GM21619 (cell line): ENCODE results near the gene FMO4.
"Not testable (repeated sequence)": the region's sequence is repeated elsewhere in the genome, so short reads cannot be mapped to it uniquely, and the experiment has no call there.

Experiments used
- ATAC-seq: cut with Tn5 transposase; IDR thresholded peaks from one replicate; pipeline ENCODE4 v1.9.1; 2021; ENCODE audit not compliant: unreplicated experiment

The FMO4 gene

DNA sequence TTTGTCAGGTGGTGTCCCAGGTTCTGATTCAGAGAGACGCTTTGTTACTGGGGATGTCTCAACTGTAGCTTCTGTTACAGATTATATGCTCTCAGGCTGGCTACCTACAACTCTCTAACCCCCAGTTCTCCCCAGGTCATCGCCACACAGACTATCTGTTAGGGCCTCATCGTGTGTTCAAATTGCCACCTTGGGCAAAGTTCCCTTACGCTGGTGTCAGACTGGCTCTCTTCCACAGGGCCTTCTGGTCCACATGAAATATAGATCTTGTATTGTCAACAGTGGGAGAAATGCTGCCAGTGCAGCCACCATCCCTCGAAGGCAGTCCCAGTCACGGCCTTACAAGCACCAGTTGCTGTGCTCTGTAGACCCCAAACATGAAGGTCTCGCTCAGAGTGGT is 15.3 kb downstream of the FMO4 start:
- no peak for ATAC-seq

DNA sequence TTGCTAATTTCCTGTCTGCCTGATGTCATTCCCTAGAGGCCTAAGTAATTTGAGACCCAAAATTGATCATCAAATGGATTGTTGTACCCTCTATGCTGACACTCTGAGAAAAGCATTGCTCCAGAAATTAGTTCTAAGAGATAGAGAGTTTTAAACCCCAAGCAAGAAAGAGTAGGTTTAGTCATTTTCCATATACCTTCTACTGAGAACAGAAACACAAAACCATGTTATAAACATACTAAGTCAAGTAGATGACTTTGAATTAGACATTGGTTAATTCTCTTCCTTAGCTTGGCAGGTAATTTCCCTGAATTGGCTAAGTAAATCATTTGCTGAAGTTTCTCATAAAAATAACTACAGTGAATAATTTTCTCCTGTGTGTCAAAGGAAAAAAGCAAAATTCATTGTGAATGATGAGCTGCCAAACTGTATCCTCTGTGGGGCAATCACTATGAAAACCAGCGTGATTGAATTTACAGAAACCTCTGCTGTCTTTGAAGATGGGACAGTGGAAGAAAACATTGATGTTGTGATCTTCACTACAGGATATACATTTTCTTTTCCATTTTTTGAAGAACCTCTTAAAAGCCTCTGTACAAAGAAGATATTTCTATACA is 20.1 kb downstream of the FMO4 start:
- no peak for ATAC-seq

DNA sequence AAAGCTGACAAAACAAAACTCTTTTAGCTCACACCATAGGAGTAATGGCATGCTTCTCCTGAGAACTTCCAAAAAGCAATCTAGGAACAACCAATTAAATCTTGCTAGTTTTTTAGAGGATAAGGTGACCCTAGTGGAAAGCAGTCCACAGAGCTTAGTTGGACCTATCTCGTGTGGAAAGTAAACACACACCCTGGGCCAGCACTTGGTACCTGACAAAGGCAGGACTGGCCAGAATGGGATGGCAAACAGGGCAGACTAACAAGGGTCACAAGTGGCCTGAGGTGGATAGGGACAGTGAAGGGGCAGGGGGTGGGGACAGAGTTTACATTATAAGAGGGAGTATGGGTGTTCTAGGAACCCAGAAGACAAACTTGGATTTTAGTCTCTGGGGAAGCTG is 22.0 kb downstream of the FMO4 start:
- no peak for ATAC-seq

DNA sequence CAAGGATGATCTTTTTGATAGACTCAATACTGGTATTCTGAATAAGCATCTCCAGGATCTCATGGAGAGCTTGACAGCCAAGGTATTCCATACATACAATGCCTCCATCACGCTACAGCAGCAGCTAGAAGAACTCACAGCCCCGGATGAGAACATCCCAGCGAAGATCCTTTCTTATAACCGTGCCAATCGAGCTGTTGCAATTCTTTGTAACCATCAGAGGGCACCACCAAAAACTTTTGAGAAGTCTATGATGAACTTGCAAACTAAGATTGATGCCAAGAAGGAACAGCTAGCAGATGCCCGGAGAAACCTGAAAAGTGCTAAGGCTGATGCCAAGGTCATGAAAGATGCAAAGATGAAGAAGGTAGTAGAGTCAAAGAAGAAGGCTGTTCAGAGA is 25.4 kb downstream of the FMO4 start:
- ATAC-seq, result not testable (repeated sequence)

DNA sequence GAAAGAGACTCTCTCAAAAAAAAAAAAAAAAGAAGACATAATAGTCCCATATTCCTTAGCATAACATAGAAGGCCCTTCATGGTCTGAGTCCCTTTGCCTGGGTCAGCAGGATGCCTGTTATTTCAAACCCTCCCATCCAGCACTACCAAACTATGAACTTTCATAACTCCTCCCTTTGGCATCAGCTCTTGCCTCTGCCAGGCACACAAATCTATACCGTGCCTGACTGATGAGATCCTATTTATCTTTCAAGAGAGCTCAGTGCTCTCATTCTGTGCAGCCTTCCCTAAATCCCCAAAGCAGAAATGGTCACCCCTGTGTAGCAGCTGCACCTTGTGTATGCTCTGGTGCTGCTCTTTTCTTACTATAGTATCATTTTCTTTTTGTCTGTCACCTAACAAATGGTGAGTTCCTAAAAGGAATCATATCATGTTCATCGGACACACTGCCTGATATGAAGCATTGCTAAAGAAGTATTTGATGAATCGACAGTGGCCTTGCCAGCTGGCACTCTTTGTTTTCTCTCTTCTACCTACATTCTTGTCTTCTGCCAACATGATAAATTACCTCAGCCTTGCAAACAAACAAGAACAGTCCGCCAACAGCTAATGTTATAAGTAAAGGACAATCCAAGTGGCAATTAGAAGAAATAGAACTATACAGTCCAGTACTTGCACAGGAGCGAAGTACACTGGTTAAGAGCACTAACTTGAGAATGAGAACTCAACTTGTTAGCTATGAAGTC is 29.9 kb downstream of the FMO4 start:
- ATAC-seq, result no peak

DNA sequence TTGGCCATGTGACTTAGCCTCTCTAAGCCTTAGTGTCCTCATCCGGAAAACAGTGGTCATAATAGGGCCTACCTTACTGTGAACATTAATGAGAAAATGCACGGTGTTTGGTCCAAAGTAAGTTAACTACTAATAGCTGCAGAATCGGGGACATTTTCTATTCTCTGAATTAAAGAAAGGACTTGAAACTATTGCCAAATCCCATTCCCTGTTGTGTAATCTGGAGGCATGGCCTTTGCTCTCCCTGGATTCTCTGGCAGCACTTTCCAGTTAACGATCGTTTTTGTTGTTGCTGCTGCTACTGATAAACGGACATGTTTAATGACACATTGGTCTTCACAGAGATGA is 30.5 kb downstream of the FMO4 start:
- no peak for ATAC-seq

DNA sequence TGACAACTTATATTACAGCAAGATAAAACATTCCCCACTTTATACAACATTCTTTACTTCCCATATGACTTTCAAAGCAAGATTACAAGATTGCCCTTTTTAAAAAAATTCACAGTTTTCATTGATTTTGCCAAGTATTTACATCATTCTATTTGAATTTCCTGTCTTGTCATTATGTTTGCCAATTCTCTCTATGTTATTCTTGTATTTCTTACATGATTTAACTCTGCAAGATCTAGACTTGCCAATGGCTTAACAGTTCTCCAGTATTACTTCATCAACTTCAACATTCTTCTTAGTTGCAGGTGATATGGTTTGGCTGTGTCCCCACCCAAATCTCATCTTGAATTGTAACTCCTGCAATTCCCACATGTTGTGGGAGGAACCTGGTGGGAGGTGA is 31.6 kb downstream of the FMO4 start:
- ATAC-seq, result no peak

DNA sequence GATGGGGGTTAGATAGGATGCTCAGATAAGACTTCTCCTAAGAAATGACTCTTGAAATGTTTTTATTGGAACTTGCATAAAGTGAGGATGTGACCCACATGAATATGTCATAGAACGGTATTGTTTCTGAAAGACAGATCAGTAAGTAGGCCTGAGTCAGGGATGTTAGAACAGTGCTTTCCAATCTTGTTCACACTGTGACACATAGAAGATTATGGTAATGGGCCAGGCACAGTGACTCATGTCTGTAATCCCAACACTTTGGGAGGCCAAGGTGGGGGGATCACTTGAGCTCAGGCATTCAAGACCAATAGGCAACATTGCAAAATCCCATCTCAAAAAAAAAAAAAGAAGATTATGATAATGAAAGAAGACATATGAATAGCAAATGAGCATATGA is 32.9 kb downstream of the FMO4 start:
- ATAC-seq, result no peak

DNA sequence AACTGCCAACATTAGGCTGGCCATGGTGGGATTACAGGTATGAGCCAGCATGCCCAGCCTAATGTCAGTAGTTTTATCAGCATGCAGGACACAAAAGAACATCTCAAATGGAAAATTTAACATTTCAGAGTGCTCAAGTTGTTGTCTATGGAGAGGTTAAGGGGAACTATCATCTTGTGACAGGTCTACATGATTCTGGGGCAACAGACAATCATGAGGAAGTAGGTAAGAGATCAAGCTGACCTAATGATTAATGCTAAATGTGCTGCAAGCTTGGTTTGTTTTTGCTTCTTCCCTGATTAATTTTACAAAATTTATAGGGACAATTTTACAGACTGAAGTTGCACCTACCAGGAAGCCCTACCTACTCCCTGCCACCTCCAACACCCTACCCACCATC is 36.6 kb downstream of the FMO4 start:
- ATAC-seq, result no peak

DNA sequence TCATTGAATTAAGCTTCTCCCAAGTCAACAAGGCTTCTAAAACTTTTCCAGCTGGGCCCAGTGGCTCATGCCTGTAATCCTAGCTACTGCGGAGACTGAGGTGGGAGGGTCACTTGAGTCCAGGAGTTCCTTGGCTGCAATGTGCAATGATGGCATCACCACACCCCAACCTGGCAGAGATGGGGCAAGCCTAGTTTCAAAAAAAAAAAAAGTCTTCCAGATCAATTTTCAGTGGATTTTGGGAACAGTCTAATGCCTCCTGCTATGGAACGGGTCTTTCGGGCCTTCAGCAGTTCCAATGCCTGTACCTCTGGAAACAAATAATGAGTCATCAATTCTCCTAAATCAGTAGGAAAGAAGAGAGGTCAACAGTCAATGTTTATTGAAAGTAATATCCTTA is 38.0 kb downstream of the FMO4 start:
- ATAC-seq, result no peak

DNA sequence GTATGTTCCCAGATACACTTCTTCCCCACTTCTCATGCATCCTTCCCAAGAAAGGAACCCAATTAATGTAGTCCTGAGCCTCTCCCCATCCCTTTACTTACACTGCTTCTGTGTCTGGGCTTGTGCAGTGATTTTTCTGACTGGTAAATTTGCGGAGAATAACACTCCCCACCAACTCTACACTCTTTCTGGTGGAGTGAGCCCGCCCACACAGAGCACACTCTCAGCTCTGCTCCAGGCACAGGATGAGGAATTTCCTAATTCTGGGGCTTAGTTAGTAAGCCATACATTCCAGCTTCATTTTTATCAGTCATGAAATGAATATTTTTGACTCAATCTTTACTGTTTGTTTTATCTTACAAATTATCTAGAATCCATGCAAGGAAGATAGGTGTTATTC is 38.6 kb downstream of the FMO4 start:
- ATAC-seq, result no peak

DNA sequence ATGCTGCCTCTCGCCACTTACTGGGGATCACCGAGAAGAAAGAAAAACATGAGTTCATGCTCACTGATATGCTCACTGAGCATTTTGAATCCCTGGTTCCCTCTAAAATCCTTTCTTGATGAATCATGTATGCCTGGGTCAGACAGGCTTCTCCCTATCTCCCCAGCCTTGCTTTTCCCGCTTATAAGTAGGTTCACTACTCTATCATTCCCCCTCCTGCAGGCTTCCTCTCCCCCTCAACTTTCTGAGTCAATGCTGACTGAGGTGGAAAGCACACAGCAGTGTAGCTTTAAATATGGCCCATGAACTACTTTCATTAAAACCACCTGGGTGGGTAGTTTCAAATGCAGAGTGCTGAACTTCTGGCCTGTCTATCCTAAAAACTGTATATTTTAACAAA is 41.7 kb downstream of the FMO4 start:
- no peak for ATAC-seq

DNA sequence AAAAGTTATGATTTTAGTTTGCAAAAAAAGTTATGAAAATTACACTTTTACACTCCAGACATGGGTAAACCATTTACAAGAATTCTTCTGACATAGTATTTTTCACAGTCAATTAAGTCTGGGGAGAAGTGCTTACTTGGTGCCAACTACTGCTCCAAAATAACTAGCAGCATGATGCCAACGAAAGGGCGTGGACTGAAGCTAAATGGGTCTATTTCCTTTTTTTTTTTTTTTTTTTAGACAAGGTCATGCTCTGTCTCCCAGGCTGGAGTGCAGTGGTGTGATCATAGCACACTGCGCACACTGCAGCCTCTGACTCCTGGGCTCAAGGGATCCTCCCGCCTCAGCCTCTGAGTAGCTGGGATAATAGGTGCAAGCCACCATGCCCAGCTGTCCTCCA is 43.2 kb downstream of the FMO4 start:
- no peak for ATAC-seq

DNA sequence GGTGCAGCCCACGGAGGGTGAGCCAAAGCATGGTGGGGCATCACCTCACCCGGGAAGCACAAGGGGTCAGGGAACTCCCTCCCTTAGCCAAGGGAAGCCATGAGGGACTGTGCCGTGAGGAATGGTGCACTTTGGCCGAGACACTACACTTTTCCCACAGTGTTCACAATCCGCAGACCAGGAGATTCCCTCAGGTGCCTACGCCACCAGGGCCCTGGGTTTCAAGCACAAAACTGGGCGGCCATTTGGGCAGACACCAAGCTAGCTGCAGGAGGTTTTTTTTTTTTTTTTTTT is 45.3 kb downstream of the FMO4 start:
- not testable (repeated sequence) for ATAC-seq

DNA sequence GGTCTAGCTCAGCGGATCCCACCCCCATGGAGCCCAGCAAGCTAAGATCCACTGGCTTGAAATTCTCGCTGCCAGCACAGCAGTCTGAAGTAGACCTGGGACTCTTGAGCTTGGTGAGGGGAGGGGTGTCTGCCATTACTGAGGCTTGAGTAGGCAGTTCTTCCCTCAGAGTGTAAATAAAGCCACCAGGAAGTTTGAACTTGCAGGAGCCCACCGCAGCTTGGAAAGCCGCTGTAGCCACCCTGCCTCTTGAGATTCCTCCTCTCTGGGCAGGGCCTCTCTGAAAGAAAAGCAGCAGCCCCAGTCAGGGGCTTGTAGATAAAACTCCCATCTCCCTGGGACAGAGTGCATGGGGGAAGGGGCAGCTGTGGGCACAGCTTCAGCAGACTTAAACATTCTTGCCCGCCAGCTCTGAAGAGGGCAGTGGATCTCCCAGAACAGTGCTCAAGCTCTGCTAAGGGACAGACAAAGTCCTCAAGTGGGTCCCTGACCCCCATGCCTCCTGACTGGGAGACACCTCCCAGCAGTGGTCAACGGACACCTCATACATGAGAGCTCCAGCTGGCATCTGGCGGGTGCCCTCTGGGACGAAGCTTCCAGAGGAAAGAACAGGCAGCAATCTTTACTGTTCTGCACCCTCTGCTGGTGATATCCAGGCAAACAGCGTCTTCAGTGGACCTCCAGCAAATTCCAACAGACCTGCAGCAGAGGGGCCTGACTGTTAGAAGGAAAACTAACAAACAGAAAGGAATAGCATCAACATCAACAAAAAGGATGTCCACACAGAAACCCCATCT is 45.9 kb downstream of the FMO4 start:
- not testable (repeated sequence) for ATAC-seq

DNA sequence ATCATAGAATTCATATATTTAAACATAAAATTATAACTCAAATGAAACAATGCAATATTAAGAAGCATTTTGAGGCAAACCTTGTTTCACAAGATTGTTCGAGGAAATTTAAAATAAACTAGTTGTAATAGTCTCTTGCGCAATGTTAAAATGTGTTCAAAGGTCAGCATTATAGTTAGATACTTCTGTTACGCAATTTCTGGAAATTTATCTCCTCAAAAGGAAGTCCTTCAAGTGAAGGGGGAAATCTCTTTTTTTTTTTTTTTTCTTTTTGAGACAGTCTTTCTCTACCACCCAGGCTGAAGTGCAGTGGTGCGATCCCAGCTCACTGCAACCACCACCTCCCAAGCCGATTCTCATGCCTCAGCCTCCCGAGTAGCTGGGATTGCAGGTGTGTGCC is 52.1 kb downstream of the FMO4 start:
- ATAC-seq, result no peak

DNA sequence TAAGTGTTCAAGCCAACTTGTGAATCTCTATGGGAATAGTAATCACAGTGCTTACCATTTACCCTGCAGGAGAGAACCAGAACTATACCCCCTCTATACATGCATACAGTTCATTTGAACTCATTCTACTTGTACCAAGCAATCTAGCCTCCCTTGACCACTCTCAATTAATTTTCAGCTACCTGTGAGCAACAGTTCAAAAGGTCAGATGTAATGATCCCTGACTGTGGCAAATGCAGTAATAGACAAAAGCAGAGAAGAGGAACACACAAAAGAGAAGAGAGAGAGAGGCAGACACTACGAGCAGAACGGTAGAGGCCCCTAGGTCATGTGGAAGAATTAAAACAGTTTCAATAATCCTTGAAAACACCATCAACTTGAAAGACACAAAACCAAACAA is 52.8 kb downstream of the FMO4 start:
- ATAC-seq, result no peak

DNA sequence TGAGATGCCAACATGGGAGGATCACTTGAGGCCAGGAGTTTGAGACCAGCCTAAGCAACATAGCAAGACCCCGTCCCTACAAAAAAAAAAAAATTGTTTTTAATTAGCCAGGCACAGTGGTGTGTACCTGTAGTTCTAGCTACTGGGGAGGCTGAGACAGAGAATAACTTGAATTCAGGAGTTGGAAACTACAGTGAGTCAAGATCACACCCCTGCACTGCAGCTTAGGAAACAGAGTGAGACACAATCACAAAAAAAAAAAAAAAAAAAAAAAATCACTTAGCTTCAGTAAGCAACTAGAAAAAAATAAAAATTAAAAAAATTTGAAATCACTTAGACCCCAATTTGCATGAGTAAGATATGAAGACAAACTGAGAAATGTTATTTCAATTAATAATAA is 53.5 kb downstream of the FMO4 start:
- no peak for ATAC-seq

DNA sequence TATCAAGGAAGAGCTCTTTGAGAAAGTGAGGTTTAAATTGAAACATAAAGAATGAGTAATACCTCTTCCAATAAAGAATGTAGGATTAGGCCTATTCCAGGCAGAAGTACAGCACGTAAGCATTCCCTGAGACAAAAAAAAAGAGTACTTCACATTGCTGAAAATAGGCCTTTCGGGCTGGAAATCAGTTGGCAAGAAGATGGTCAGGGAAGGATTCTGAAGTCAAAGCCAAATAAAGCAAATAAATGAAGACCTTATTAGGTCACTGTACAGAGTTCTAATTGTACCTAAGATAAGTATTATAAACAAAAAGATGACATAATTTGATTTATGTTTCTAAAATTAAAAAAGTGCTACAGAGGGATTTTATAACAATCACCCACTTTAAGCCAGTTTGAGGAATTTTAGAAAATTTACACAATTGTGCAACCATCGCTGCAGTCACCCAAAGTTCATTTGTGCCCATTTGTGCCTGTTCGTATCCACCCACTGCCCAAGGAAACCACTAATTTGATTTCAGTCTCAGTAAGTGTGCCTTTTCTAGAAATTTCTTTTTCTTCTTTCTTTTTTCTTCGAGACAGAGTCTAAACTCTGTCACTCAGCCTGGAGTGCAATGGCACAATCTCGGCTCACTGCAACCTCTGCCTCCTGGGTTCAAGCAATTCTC is 58.6 kb downstream of the FMO4 start:
- no peak for ATAC-seq

DNA sequence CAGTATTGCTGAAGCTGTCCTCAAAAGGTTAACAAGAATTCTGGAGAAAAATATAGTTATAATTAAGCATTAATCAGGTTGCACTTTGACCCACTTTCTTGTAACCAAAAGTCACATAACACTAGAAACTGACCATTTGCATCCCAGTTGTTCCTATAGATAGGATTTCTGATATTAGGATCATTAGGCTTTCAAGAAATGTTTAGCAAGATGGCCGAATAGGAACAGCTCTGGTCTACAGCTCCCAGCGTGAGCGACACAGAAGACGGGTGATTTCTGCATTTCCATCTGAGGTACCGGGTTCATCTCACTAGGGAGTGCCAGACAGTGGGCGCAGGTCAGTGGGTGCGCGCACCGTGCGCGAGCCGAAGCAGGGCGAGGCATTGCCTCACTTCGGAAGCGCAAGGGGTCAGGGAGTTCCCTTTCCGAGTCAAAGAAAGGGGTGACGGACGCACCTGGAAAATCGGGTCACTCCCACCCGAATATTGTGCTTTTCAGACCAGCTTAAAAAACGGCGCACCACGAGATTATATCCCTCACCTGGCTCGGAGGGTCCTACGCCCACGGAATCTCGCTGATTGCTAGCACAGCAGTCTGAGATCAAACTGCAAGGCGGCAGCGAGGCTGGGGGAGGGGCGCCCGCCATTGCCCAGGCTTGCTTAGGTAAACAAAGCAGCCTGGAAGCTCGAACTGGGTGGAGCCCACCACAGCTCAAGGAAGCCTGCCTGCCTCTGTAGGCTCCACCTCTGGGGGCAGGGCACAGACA is 59.6 kb downstream of the FMO4 start:
- ATAC-seq, result not testable (repeated sequence)

DNA sequence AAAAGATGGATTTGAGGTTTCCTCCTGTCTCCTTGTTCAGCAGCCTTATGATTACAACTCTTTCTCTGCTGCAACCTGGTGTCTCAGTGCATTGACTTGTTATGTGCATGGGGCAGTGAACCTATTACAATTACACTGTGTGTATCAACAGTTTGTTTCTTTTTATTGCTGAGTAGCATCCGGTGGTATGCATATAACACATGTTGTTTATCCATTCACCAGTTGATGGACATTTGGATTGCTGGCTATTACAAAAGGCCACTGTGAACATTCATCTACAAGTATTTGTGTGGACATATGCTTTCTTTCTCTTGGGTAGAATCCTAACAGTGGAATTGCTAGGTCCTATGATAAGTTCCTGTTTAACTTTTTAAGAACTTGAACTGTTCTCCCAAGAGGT is 65.9 kb downstream of the FMO4 start:
- no peak for ATAC-seq
